Kidney (tissue), 14 donors: ENCODE measurements around the gene PEX11A. TPM values are rescaled to one million over a fixed set of nuclear protein-coding genes. Genes with fewer than 3 reads are reported as not detected.

Experiments
- DNase-seq, 5 donors: peaks; one replicate each; pipeline ENCODE4 v3.0.0-alpha.2; 2013 to 2020
- FAIRE-seq: peaks from 2 replicates; lab custom pipeline; 2012; peaks lifted over from hg19 to GRCh38; lab: Jason Lieb, UNC
- H3K27ac ChIP-seq, 2 donors: one replicate each; pipeline ENCODE4 v1.7.0; 2013; ENCODE audit warnings: low read depth in 2 of 2, low read length in 2 of 2, inconsistent platforms in 1 of 2
- H3K27me3 ChIP-seq: one replicate; pipeline ENCODE4 v1.7.1; 2013; ENCODE audit warnings: low read length, inconsistent platforms; ENCODE audit not compliant: control insufficient read depth, insufficient read depth
- H3K36me3 ChIP-seq, 3 donors: one replicate each; pipeline versions ENCODE4 v1.7.0 to v1.7.1; 2013; ENCODE audit warnings: low read length in 3 of 3, control low read depth in 1 of 3, inconsistent platforms in 1 of 3; ENCODE audit not compliant: insufficient read depth in 3 of 3, control insufficient read depth in 2 of 3
- H3K4me1 ChIP-seq, 3 donors: one replicate each; pipeline versions ENCODE4 v1.7.0 to v1.7.1; 2013; ENCODE audit warnings: low read length in 3 of 3, inconsistent platforms in 1 of 3, low read depth in 1 of 3; ENCODE audit not compliant: control insufficient read depth in 2 of 3, insufficient read depth in 2 of 3
- H3K4me3 ChIP-seq, 3 donors: one replicate each; pipeline versions ENCODE4 v1.7.0 to v1.8.1; 2013; ENCODE audit warnings: low read length in 3 of 3, control low read depth in 1 of 3, inconsistent platforms in 1 of 3
- H3K9ac ChIP-seq, 3 donors: one replicate each; pipeline versions ENCODE4 v1.7.0 to v1.7.1; 2013; ENCODE audit warnings: low read length in 3 of 3, control low read depth in 1 of 3, inconsistent platforms in 1 of 3
- H3K9me3 ChIP-seq, 3 donors: one replicate each; pipeline versions ENCODE4 v1.7.0 to v1.7.1; 2013; ENCODE audit warnings: low read length in 3 of 3, control low read depth in 1 of 3, inconsistent platforms in 1 of 3; ENCODE audit not compliant: control insufficient read depth in 2 of 3, insufficient read depth in 1 of 3
- intact Hi-C: fragments of 100-400 bp; cut with DNase I; formaldehyde crosslinking; loops from one replicate; pipeline ENCODE4 v1.11.1; 2022
- polyA plus RNA-seq: library from polyadenylated mRNA; stranded (reverse); fragments of 350-450 nt; fragmentation: Illumina TruSeq; extraction: RNeasy Lipid Tissue Mini Kit (QIAGEN cat#74804); gene quantifications from one replicate; pipeline ENCODE4 v1.2.3, GENCODE V29; 2014; ENCODE audit warnings: low read depth, low replicate concordance; ENCODE audit not compliant: insufficient read depth
- total RNA-seq: library from RNA; stranded (reverse); fragmentation: NEBNext Ultra II Directional; extraction: Animal tissue kit (Norgen Biotek cat#: 25700); gene quantifications from one replicate; pipeline ENCODE4 v1.2.1, GENCODE V29; 2021
- TF ChIP-seq, protein P1 (sequence below): IDR thresholded peaks from 3 replicates; pipeline ENCODE4 v1.5.1; 2012; ENCODE audit warnings: mild to moderate bottlenecking, moderate library complexity, borderline replicate concordance; ENCODE audit not compliant: insufficient read depth; ENCODE audit errors: extremely low read depth
- donor health status: control.
- donor health status: control.
- donor health status: control.
- donor health status: control.
- donor health status: control.
- donor health status: DM: yes; HTN: yes; CAD: no.
- donor health status: Normal renal cell carcinoma (clear cell type).

PEX11A gene
- total and polyA plus RNA-seq, 2 donors from 2014 or later = 7.7 to 13.7 TPM

DNA sequence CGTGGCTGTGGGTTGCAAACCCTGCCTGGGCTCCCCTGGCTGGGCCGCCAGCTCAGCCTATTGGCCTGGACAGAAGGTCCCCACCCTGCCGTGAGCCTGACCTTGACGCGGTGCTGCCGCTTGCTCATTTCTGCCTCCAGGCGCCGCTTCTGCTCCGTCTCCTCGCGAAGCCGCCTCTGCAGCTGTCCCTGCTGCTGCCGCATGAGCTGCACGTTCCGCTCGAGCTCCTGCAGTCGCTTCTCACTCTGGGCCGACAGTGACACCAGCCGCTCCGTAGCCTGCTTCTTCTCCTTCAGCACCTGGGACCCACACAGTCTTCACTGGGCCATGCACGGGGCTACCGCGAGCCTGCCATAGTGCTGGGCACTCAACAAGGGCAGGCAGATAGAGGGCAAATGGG, 57.0 kb downstream of the PEX11A start:
- H3K27ac ChIP-seq = no peak overlapping the region
- H3K4me1 ChIP-seq = no peaks in the 10 kb centered on the region
- H3K36me3 ChIP-seq = peaks cover 0 to 5% (median 0%) of the 10 kb centered on the region in 3 donors
- no peak overlapping the region for H3K4me3 ChIP-seq
- no peak for FAIRE-seq
- H3K9me3 ChIP-seq = no peaks in the 10 kb centered on the region
- peak in 1 of 5 donors; percentile 66 for DNase-seq
- H3K27me3 ChIP-seq = no peaks in the 10 kb centered on the region
- H3K9ac ChIP-seq = no peak overlapping the region
- TF ChIP-seq, protein P1, sequence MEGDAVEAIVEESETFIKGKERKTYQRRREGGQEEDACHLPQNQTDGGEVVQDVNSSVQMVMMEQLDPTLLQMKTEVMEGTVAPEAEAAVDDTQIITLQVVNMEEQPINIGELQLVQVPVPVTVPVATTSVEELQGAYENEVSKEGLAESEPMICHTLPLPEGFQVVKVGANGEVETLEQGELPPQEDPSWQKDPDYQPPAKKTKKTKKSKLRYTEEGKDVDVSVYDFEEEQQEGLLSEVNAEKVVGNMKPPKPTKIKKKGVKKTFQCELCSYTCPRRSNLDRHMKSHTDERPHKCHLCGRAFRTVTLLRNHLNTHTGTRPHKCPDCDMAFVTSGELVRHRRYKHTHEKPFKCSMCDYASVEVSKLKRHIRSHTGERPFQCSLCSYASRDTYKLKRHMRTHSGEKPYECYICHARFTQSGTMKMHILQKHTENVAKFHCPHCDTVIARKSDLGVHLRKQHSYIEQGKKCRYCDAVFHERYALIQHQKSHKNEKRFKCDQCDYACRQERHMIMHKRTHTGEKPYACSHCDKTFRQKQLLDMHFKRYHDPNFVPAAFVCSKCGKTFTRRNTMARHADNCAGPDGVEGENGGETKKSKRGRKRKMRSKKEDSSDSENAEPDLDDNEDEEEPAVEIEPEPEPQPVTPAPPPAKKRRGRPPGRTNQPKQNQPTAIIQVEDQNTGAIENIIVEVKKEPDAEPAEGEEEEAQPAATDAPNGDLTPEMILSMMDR = no peak
- intact Hi-C loops = no loop called here

DNA sequence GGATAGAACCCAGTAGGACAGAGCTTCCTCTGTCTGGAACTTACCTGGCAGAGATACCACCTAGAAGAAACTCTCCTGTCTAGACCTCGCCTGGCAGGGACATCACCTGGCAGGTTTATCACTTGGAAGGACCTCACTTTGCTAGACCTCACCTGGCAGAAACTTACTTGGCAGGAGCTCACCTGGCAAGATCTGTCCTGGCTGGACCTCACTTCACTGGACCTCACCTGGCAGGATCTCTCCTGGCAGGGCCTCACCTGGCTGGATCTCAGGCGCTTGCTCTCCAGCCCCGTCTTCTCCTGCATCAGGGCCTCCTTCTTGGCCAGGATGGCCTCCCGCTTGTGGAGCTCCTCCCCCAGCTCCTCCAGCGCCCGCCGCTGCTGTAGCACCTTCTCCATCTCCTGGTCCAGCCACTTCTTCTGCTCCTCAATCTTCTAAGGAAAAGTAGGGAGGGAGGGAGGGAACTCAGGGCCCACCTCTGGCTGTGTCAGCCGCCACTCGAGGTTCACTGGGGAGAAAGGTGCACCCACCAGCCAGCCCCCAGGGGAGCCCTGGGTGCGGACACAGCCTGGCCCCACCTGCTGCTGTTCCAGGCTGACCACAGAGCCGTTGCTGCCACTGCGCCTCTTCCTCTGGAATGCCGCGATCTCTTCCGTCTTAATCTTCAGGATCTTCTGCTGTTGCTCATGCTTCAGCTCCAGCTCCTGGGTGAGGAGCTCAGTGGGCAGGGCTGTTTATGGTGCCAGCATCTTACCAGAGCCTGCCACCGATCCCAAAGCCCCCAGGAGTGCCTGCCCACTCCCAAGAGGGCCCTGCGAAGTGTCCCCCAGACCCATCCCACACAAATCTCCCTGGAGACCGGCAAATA, 57.8 kb downstream of the PEX11A start:
- Histone ChIP-seq H3K36me3 (peaks cover 0 to 5% (median 0%) of the 10 kb centered on the region in 3 donors), H3K27ac (no peak overlapping the region), H3K4me3 (no peak overlapping the region), H3K4me1 (no peaks in the 10 kb centered on the region), H3K9me3 (no peaks in the 10 kb centered on the region), H3K27me3 (no peaks in the 10 kb centered on the region), H3K9ac (no peak overlapping the region)
- FAIRE-seq = no peak
- intact Hi-C loops = no loop called here
- DNase-seq = peak in 1 of 5 donors; percentile 38
- TF ChIP-seq, protein P1 = no peak

- no peak for FAIRE-seq
- Histone ChIP-seq H3K36me3 (peaks cover 0 to 5% (median 0%) of the 10 kb centered on the region in 3 donors), H3K4me1 (no peaks in the 10 kb centered on the region), H3K9me3 (no peaks in the 10 kb centered on the region), H3K9ac (no peak overlapping the region), H3K27me3 (no peaks in the 10 kb centered on the region), H3K4me3 (no peak overlapping the region), H3K27ac (no peak overlapping the region)
- DNase-seq = peak in 1 of 5 donors; percentile 22
- intact Hi-C loops = no loop called here
- TF ChIP-seq, protein P1 = no peak
These were observed 58.7 kb downstream of the PEX11A start for GRCh38 chr15:89631902-89632264.

Other genes with a start within 250 kb of the PEX11A start
- gene RHCG, start 194.2 kb downstream of the PEX11A start, total RNA-seq = 1.5 TPM
- 373 TPM for gene RHCG, start 194.2 kb downstream of the PEX11A start, polyA plus RNA-seq
- 0.25 TPM for gene TICRR, start 115.3 kb downstream of the PEX11A start, total RNA-seq
- not detected for gene TICRR, start 115.3 kb downstream of the PEX11A start, polyA plus RNA-seq
- gene KIF7, start 35.3 kb downstream of the PEX11A start, total RNA-seq = 4.2 TPM
- gene KIF7, start 35.3 kb downstream of the PEX11A start, polyA plus RNA-seq = 1.4 TPM
- 2.1 TPM for gene PLIN1, start 11.4 kb downstream of the PEX11A start, total RNA-seq
- gene PLIN1, start 11.4 kb downstream of the PEX11A start, polyA plus RNA-seq = 0.86 TPM
- gene WDR93, start 57 bp upstream of the PEX11A start, total RNA-seq = 2.5 TPM
- gene WDR93, start 57 bp upstream of the PEX11A start, polyA plus RNA-seq = 1.2 TPM
- gene MESP1, start 60.5 kb upstream of the PEX11A start, total RNA-seq = 2.1 TPM
- 6.0 TPM for gene MESP1, start 60.5 kb upstream of the PEX11A start, polyA plus RNA-seq
- 0.47 TPM for gene MESP2, start 85.6 kb upstream of the PEX11A start, total RNA-seq
- 0.24 TPM for gene MESP2, start 85.6 kb upstream of the PEX11A start, polyA plus RNA-seq
- 221 TPM for gene ANPEP, start 124.1 kb upstream of the PEX11A start, total RNA-seq
- 242 TPM for gene ANPEP, start 124.1 kb upstream of the PEX11A start, polyA plus RNA-seq
- gene AP3S2, start 203.2 kb upstream of the PEX11A start, total RNA-seq = 42.9 TPM
- gene AP3S2, start 203.2 kb upstream of the PEX11A start, polyA plus RNA-seq = 17.5 TPM
- 28.2 TPM for gene ARPIN, start 222.2 kb upstream of the PEX11A start, total RNA-seq
- gene ARPIN, start 222.2 kb upstream of the PEX11A start, polyA plus RNA-seq = 11.7 TPM